Colonic mucosa (tissue), 4 donors: ENCODE data around the gene GAL3ST3. TPM values are rescaled to one million over a fixed set of nuclear protein-coding genes. Genes with fewer than 3 reads are reported as not detected.
"Not testable (repeated sequence)": the region's sequence is repeated elsewhere in the genome, so short reads cannot be mapped to it uniquely, and the experiment has no call there.

Experiments
- DNase-seq: peaks from one replicate; pipeline ENCODE4 v3.0.0-alpha.2; 2020
- H3K27ac ChIP-seq: fragments of 200-600 bp; one replicate; pipeline ENCODE4 v1.8.0; 2021
- H3K27me3 ChIP-seq: fragments of 200-600 bp; one replicate; pipeline ENCODE4 v1.8.0; 2021
- H3K36me3 ChIP-seq: fragments of 200-600 bp; one replicate; pipeline ENCODE4 v1.8.0; 2021
- H3K4me1 ChIP-seq: fragments of 200-600 bp; one replicate; pipeline ENCODE4 v1.8.0; 2021; ENCODE audit warnings: mild to moderate bottlenecking
- H3K4me3 ChIP-seq: fragments of 200-600 bp; one replicate; pipeline ENCODE4 v1.8.0; 2021
- H3K9ac ChIP-seq, 2 donors: one replicate each; pipeline ENCODE4 v1.7.0; 2013; ENCODE audit warnings: control low read depth in 2 of 2, low read depth in 2 of 2, low read length in 2 of 2
- H3K9me3 ChIP-seq: fragments of 200-600 bp; one replicate; pipeline ENCODE4 v1.8.0; 2021
- CTCF ChIP-seq: fragments of 200-600 bp; IDR thresholded peaks from one replicate; pipeline ENCODE4 v1.8.0; 2022; ENCODE audit warnings: antibody characterized with exemption, mild to moderate bottlenecking
- intact Hi-C: fragments of 100-400 bp; cut with DNase I; formaldehyde crosslinking; loops from one replicate; pipeline ENCODE4 v1.14.1; 2022
- total RNA-seq, 2 donors: library from RNA; stranded (reverse); fragmentation: NEBNext Ultra II Directional in 1 of 2; extraction: Animal tissue kit (Norgen Biotek cat#: 25700) in 1 of 2; gene quantifications; one replicate each; pipeline ENCODE4 v1.2.1, GENCODE V29; 2021
- donor health status: healthy.
- donor health status: DM: no; HTN: no; CAD: no.
- donor health status: DM: no; HTN: no; CAD: no.

The GAL3ST3 gene
- total RNA-seq, 2 donors from 2014 or later: not detected

GRCh38 chr11:66084821-66085475 lies 36.0 kb upstream of the GAL3ST3 start:
- Histone ChIP-seq H3K36me3 (no peaks in the 10 kb centered on the region), H3K27ac (no peak overlapping the region), H3K27me3 (no peaks in the 10 kb centered on the region), H3K9ac (no peak overlapping the region), H3K4me1 (peaks cover 23% of the 10 kb centered on the region), H3K4me3 (no peak overlapping the region), H3K9me3 (no peaks in the 10 kb centered on the region)
- no peak for TF ChIP-seq CTCF
- DNase-seq: no peak
- intact Hi-C loops: no loop called here

- no peak for TF ChIP-seq CTCF
- DNase-seq: no peak
- intact Hi-C loops: no loop called here
- H3K9ac ChIP-seq: no peak overlapping the region
- H3K9me3 ChIP-seq: no peaks in the 10 kb centered on the region
- H3K27me3 ChIP-seq: no peaks in the 10 kb centered on the region
- no peak overlapping the region for H3K27ac ChIP-seq
- peaks cover 27% of the 10 kb centered on the region for H3K4me1 ChIP-seq
- H3K4me3 ChIP-seq: no peak overlapping the region
- H3K36me3 ChIP-seq: no peaks in the 10 kb centered on the region
These were observed 34.8 kb upstream of the GAL3ST3 start for GRCh38 chr11:66083767-66084166.

- Histone ChIP-seq H3K4me1 (peaks cover 27% of the 10 kb centered on the region), H3K9me3 (no peaks in the 10 kb centered on the region), H3K36me3 (no peaks in the 10 kb centered on the region), H3K9ac (no peak overlapping the region), H3K27ac (no peak overlapping the region), H3K27me3 (no peaks in the 10 kb centered on the region), H3K4me3 (no peak overlapping the region)
- TF ChIP-seq CTCF: no peak
- DNase-seq: no peak
- intact Hi-C loops: no loop called here
These were observed 34.2 kb upstream of the GAL3ST3 start for GRCh38 chr11:66082946-66083698.

GRCh38 chr11:66081505-66081904 lies 32.5 kb upstream of the GAL3ST3 start:
- H3K9ac ChIP-seq: no peak overlapping the region
- intact Hi-C loops: no loop called here
- no peak for TF ChIP-seq CTCF
- peaks cover 27% of the 10 kb centered on the region for H3K4me1 ChIP-seq
- H3K27ac ChIP-seq: peak overlapping the region; percentile 29
- no peaks in the 10 kb centered on the region for H3K36me3 ChIP-seq
- H3K9me3 ChIP-seq: no peaks in the 10 kb centered on the region
- peak; percentile 64 for DNase-seq
- H3K27me3 ChIP-seq: no peaks in the 10 kb centered on the region
- no peak overlapping the region for H3K4me3 ChIP-seq

- DNase-seq: peak; percentile 74
- H3K9me3 ChIP-seq: no peaks in the 10 kb centered on the region
- H3K36me3 ChIP-seq: no peaks in the 10 kb centered on the region
- TF ChIP-seq CTCF: no peak
- peak overlapping the region; percentile 29 for H3K27ac ChIP-seq
- peak overlapping the region in 1 of 2 donors; percentile 5 for H3K9ac ChIP-seq
- H3K4me3 ChIP-seq: no peak overlapping the region
- no peaks in the 10 kb centered on the region for H3K27me3 ChIP-seq
- peaks cover 27% of the 10 kb centered on the region for H3K4me1 ChIP-seq
- intact Hi-C loops: no loop called here
These were observed 31.3 kb upstream of the GAL3ST3 start for GRCh38 chr11:66080055-66080817.

- H3K36me3 ChIP-seq, H3K9ac ChIP-seq, H3K4me3 ChIP-seq, H3K9me3 ChIP-seq, H3K27ac ChIP-seq, intact Hi-C loops, DNase-seq, H3K27me3 ChIP-seq: not testable (repeated sequence)
- peaks cover 27% of the 10 kb centered on the region for H3K4me1 ChIP-seq
These were observed 30.0 kb upstream of the GAL3ST3 start for GRCh38 chr11:66078949-66079348.
